Smooth muscle cell (in vitro differentiated cells): ENCODE results near the gene ATXN2. TPM values are rescaled to one million over a fixed set of nuclear protein-coding genes. Genes with fewer than 3 reads are reported as not detected.
A peak's percentile ranks its signal among the peaks of the same experiment; 100 is the strongest.

ENCODE experiments used
- DNase-seq: peaks from one replicate; lab custom pipeline; 2025; ENCODE audit not compliant: unreplicated experiment; lab: John Stamatoyannopoulos, UW
- H2AFZ ChIP-seq: fragments of 200-600 bp; sonication (generic); 2 replicates; pipeline ENCODE4 v1.6.0; 2016; ENCODE audit warnings: antibody characterized with exemption, low read depth, mild to moderate bottlenecking
- H3F3A ChIP-seq: fragments of 200-600 bp; sonication (generic); 2 replicates; pipeline ENCODE4 v1.6.0; 2017; ENCODE audit warnings: antibody characterized with exemption, low read depth
- H3K27ac ChIP-seq: fragments of 200-600 bp; sonication (generic); 2 replicates; pipeline ENCODE4 v1.5.1; 2016; ENCODE audit warnings: low read depth, mild to moderate bottlenecking
- H3K27me3 ChIP-seq: fragments of 200-600 bp; sonication (generic); 2 replicates; pipeline ENCODE4 v1.6.1; 2016; ENCODE audit warnings: low read depth, mild to moderate bottlenecking
- H3K36me3 ChIP-seq: fragments of 200-600 bp; sonication (generic); 2 replicates; pipeline ENCODE4 v1.5.1; 2016; ENCODE audit warnings: low read depth
- H3K4me1 ChIP-seq: fragments of 200-600 bp; sonication (generic); 2 replicates; pipeline ENCODE4 v1.5.1; 2016; ENCODE audit warnings: low read depth
- H3K4me2 ChIP-seq: fragments of 200-600 bp; sonication (generic); 2 replicates; pipeline ENCODE4 v1.6.0; 2016; ENCODE audit warnings: mild to moderate bottlenecking
- H3K4me3 ChIP-seq: fragments of 200-600 bp; sonication (generic); 2 replicates; pipeline ENCODE4 v1.5.1; 2016; ENCODE audit warnings: mild to moderate bottlenecking
- H3K79me2 ChIP-seq: fragments of 200-600 bp; sonication (generic); 2 replicates; pipeline ENCODE4 v1.6.0; 2016; ENCODE audit warnings: low read depth, mild to moderate bottlenecking
- H3K9ac ChIP-seq: fragments of 200-600 bp; sonication (generic); 2 replicates; pipeline ENCODE4 v1.6.0; 2016; ENCODE audit warnings: low read depth
- H3K9me3 ChIP-seq: fragments of 200-600 bp; sonication (generic); replicated peaks from 2 replicates; pipeline ENCODE4 v1.5.1; 2016; ENCODE audit warnings: low read depth
- H4K20me1 ChIP-seq: fragments of 200-600 bp; sonication (generic); 2 replicates; pipeline ENCODE4 v1.6.0; 2016; ENCODE audit warnings: low read depth
- WGBS: methylation state at CpG from one replicate; pipeline ENCODE4 v1.1.7; 2016; ENCODE audit warnings: low lambda C conversion rate; 5-methylcytosine and 5-hydroxymethylcytosine counted together
- polyA plus RNA-seq: library from polyadenylated mRNA; unstranded; fragments of >200 nt; fragmentation: Nextera tagmentation; extraction: Ambion mirVana; gene quantifications from 2 replicates; pipeline ENCODE4 v1.2.1, GENCODE V29; 2016
- total RNA-seq: library from RNA; depleted of rRNA; stranded (reverse); fragments of >200 nt; gene quantifications from 2 replicates; pipeline ENCODE4 v1.2.3, GENCODE V29; 2014
- TF ChIP-seq, protein P1 (sequence below): fragments of 200-600 bp; sonication (generic); IDR thresholded peaks from 2 replicates; pipeline ENCODE4 v1.5.1; 2017; ENCODE audit warnings: borderline replicate concordance, mild to moderate bottlenecking, antibody characterized with exemption; ENCODE audit not compliant: insufficient read depth, poor library complexity, severe bottlenecking

The ATXN2 gene
- total and polyA plus RNA-seq, 2 experiments from 2014 or later, result 29.3 to 39.6 TPM

DNA sequence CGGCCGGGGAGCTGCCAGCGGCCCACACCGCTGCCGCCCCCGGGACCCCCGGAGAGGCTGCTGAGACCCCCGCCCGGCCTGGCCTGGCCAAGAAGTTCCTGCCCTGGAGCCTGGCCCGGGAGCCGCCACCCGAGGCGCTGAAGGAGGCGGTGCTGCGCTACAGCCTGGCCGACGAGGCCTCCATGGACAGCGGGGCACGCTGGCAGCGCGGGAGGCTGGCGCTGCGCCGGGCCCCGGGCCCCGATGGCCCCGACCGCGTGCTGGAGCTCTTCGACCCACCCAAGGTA lies 180.6 kb downstream of the ATXN2 start:
- H4K20me1 ChIP-seq, result peaks cover 45% of the 10 kb centered on the region
- H3K27ac ChIP-seq, result no peak overlapping the region
- H3K4me1 ChIP-seq, result no peaks in the 10 kb centered on the region
- H3K36me3 ChIP-seq, result no peaks in the 10 kb centered on the region
- no peak overlapping the region for H3K9ac ChIP-seq
- H2AFZ ChIP-seq, result no peak overlapping the region
- no peak overlapping the region for H3K4me3 ChIP-seq
- H3K27me3 ChIP-seq, result no peaks in the 10 kb centered on the region
- TF ChIP-seq, protein P1, sequence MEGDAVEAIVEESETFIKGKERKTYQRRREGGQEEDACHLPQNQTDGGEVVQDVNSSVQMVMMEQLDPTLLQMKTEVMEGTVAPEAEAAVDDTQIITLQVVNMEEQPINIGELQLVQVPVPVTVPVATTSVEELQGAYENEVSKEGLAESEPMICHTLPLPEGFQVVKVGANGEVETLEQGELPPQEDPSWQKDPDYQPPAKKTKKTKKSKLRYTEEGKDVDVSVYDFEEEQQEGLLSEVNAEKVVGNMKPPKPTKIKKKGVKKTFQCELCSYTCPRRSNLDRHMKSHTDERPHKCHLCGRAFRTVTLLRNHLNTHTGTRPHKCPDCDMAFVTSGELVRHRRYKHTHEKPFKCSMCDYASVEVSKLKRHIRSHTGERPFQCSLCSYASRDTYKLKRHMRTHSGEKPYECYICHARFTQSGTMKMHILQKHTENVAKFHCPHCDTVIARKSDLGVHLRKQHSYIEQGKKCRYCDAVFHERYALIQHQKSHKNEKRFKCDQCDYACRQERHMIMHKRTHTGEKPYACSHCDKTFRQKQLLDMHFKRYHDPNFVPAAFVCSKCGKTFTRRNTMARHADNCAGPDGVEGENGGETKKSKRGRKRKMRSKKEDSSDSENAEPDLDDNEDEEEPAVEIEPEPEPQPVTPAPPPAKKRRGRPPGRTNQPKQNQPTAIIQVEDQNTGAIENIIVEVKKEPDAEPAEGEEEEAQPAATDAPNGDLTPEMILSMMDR, result no peak
- H3K4me2 ChIP-seq, result no peak overlapping the region
- WGBS, result 99% methylated on average over 18 of the region's 30 CpGs
- peaks cover 1% of the 10 kb centered on the region for H3F3A ChIP-seq
- no peak for DNase-seq
- no peaks in the 10 kb centered on the region for H3K9me3 ChIP-seq
- peaks cover 83% of the 10 kb centered on the region for H3K79me2 ChIP-seq

DNA sequence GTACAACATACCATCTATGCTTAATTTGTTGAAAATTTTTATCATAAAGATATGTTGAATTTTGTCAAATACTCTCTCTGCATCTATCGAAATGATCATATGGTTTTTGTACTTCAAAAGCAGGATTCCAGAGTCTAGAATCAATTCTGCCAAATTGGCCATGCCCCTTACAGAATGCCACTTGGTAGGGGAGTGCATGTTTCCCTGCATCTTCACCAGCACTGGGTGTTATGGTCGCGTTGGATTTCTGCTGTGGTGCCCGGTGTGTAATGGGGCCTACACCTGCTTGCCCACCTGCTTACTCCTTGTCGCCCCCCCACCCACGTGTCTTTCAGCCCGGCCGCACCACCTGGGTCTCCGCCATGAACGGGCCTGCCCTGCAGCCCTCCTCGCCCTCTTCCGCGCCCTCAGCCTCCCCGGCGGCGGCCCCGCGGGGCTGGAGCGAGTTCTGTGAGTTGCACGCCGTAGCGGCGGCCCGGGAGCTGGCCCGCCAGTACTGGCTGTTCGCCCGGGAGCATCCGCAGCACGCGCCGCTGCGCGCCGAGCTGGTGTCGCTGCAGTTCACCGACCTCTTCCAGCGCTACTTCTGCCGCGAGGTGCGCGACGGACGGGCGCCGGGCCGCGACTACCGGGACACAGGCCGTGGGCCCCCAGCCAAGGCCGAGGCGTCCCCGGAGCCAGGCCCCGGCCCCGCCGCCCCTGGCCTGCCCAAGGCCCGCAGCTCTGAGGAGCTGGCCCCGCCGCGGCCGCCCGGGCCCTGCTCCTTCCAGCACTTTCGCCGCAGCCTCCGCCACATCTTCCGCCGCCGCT lies 181.1 kb downstream of the ATXN2 start:
- Histone ChIP-seq H2AFZ (no peak overlapping the region), H3K4me2 (no peak overlapping the region), H4K20me1 (peaks cover 49% of the 10 kb centered on the region), H3K9me3 (no peaks in the 10 kb centered on the region), H3K36me3 (no peaks in the 10 kb centered on the region), H3K79me2 (peaks cover 80% of the 10 kb centered on the region), H3K4me3 (no peak overlapping the region), H3K9ac (no peak overlapping the region), H3K4me1 (no peaks in the 10 kb centered on the region), H3F3A (peaks cover 6% of the 10 kb centered on the region), H3K27ac (no peak overlapping the region), H3K27me3 (no peaks in the 10 kb centered on the region)
- no peak for DNase-seq
- TF ChIP-seq, protein P1, result no peak
- WGBS, result 95% methylated on average over 37 of the region's 67 CpGs

DNA sequence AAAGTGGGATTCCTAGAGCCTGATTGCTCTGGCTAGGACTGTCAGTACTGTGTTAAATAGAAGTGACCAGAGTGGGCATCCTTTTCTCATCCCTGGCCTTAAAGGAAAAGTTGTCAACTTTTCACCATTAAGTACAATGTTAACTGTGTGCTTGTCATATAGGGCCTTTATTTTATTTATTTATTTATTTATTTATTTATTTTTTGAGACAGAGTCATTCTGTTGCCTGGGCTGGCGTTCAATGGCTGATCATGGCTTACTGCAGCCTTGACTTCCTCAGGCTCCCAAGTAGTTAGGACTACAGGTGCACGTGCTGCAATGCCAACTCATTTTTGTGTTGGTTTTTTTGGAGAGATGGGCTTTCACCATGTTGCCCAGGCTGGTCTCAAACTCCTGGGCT lies 181.8 kb downstream of the ATXN2 start:
- Histone ChIP-seq H3K9ac (no peak overlapping the region), H3K27ac (no peak overlapping the region), H3K4me2 (no peak overlapping the region), H3K36me3 (no peaks in the 10 kb centered on the region), H3F3A (peaks cover 12% of the 10 kb centered on the region), H4K20me1 (peaks cover 51% of the 10 kb centered on the region), H3K4me1 (peaks cover 2% of the 10 kb centered on the region), H2AFZ (no peak overlapping the region), H3K79me2 (peaks cover 74% of the 10 kb centered on the region), H3K4me3 (no peak overlapping the region), H3K27me3 (no peaks in the 10 kb centered on the region), H3K9me3 (no peaks in the 10 kb centered on the region)
- TF ChIP-seq, protein P1, result no peak
- WGBS, result 100% methylated on average over 2 of the region's 2 CpGs
- DNase-seq, result no peak

DNA sequence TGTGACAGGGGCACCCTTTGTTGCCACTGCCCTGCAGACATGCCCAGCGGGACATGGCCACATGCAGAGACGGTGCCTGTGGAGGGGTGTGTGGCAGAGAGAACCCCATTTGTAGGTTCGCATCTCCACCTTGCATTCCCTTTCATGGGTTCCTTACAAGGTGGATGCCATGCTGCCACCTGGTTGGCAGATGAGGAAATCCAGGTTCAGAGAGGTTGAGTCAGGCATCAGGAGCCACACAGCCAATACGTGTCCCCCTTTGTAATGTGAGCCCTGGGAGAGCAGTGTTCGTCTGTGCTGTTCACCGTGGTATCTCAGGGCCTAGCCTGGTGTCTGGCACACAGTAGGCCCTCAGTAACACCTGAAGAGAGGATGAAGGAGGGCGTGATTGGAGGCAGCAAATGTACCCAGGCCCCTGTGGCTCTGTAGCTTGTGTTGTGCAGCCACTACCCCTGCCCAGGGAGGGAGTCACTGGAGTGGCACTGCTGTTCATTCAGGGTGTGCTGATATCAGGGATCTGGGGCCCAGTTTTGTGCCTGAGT lies 184.3 kb downstream of the ATXN2 start:
- no peak overlapping the region for H3K9ac ChIP-seq
- WGBS, result 98% methylated on average over 7 of the region's 7 CpGs
- peaks cover 51% of the 10 kb centered on the region for H4K20me1 ChIP-seq

More for the DNA sequence above, 184.3 kb downstream of the ATXN2 start:
- peak overlapping the region; percentile 84 for H3K27ac ChIP-seq
- TF ChIP-seq, protein P1, result no peak
- peaks cover 15% of the 10 kb centered on the region for H3F3A ChIP-seq
- H2AFZ ChIP-seq, result no peak overlapping the region
- H3K4me1 ChIP-seq, result peaks cover 24% of the 10 kb centered on the region
- H3K4me3 ChIP-seq, result no peak overlapping the region
- H3K27me3 ChIP-seq, result no peaks in the 10 kb centered on the region
- peaks cover 67% of the 10 kb centered on the region for H3K79me2 ChIP-seq
- H3K36me3 ChIP-seq, result no peaks in the 10 kb centered on the region
- DNase-seq, result no peak
- H3K9me3 ChIP-seq, result no peaks in the 10 kb centered on the region
- no peak overlapping the region for H3K4me2 ChIP-seq
